DMS53 treated with DMSO at 0.1 percent for 48 hours (cell line): Measurements from ENCODE around the gene LCN9.

ENCODE experiments used
- DNase-seq: peaks from one replicate; lab custom pipeline; 2025; ENCODE audit not compliant: unreplicated experiment; lab: John Stamatoyannopoulos, UW

The LCN9 gene

DNA sequence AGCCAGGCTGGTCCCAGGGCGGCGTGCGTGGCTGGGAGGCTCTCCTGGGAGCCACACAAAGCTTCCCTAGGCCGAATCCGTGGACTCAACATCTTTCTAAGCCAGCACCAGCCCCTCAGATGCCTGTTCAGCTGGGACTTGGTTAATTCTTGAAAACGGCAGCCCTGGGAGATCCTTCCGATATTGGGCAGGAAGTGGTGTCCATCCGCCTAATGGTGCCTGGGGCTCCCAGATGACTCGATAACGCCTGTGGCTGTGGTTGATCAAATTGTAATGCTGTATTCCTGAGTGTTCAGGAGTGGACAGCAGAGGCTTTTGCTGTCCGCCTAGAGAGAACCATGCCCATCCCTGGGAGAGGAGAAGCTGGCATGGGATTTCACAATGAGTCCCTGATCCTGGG, 52.9 kb downstream of the LCN9 start:
- no peak for DNase-seq
